ENCODE measurements around the gene ADAT2.

The ADAT2 gene

GRCh38 chr6:143450453-143451371 lies at the start of gene ADAT2, which contains the start of gene PEX3:
Gene ADAT2, minus strand, starts transcription at chr6:143450695. Its CDS starts 37 bp downstream, at chr6:143450658.
Gene PEX3, plus strand, starts transcription at chr6:143450805. Its CDS starts 238 bp downstream, at chr6:143451043.
- DNase-seq (ENCODE audit: low spot score), result peak; percentile 92
- TF ChIP-seq CTCF (IDR thresholded peaks at IDR 0.05; ENCODE audit: borderline replicate concordance, control extremely low read depth, extremely low read depth, insufficient read depth, missing control alignments), result no peak
- in situ Hi-C loops (cut with MboI; ENCODE audit: low sequenced_read_pairs, unreplicated experiment), result no loop called here

- in situ Hi-C loops (cut with MboI; ENCODE audit: low sequenced_read_pairs, unreplicated experiment), result no loop called here
- no peak for TF ChIP-seq CTCF (IDR thresholded peaks at IDR 0.05; ENCODE audit: borderline replicate concordance, control extremely low read depth, extremely low read depth, insufficient read depth, missing control alignments)
- DNase-seq (ENCODE audit: low spot score), result no peak
Observed at GRCh38 chr6:143498428-143498827, 47.9 kb upstream of the ADAT2 start.

GRCh38 chr6:143496974-143497373 lies 46.5 kb upstream of the ADAT2 start:
- no peak for TF ChIP-seq CTCF (IDR thresholded peaks at IDR 0.05; ENCODE audit: borderline replicate concordance, control extremely low read depth, extremely low read depth, insufficient read depth, missing control alignments)
- DNase-seq (ENCODE audit: low spot score), result no peak
- in situ Hi-C loops (cut with MboI; ENCODE audit: low sequenced_read_pairs, unreplicated experiment), result no loop called here

- no peak for DNase-seq (ENCODE audit: low spot score)
- in situ Hi-C loops (cut with MboI; ENCODE audit: low sequenced_read_pairs, unreplicated experiment), result no loop called here
- TF ChIP-seq CTCF (IDR thresholded peaks at IDR 0.05; ENCODE audit: borderline replicate concordance, control extremely low read depth, extremely low read depth, insufficient read depth, missing control alignments), result no peak
Observed at GRCh38 chr6:143490775-143491174, 40.3 kb upstream of the ADAT2 start.

GRCh38 chr6:143490244-143490643 lies 39.7 kb upstream of the ADAT2 start:
- in situ Hi-C loops (cut with MboI; ENCODE audit: low sequenced_read_pairs, unreplicated experiment), result no loop called here
- TF ChIP-seq CTCF (IDR thresholded peaks at IDR 0.05; ENCODE audit: borderline replicate concordance, control extremely low read depth, extremely low read depth, insufficient read depth, missing control alignments), result no peak
- DNase-seq (ENCODE audit: low spot score), result no peak

GRCh38 chr6:143486752-143487151 lies 36.3 kb upstream of the ADAT2 start:
- no peak for DNase-seq (ENCODE audit: low spot score)
- no peak for TF ChIP-seq CTCF (IDR thresholded peaks at IDR 0.05; ENCODE audit: borderline replicate concordance, control extremely low read depth, extremely low read depth, insufficient read depth, missing control alignments)
- in situ Hi-C loops (cut with MboI; ENCODE audit: low sequenced_read_pairs, unreplicated experiment), result no loop called here

Data from GM13976 (cell line).